H1 (cell line): ENCODE results near the gene PPIH. TPM values are rescaled to one million over a fixed set of nuclear protein-coding genes. Genes with fewer than 3 reads are reported as not detected.

Source experiments
- CTCF ChIA-PET: fragments of 300-600 bp; sonication (Branson Sonifier 250); formaldehyde crosslinking; loops from one replicate; lab custom pipeline; 2021; ENCODE audit not compliant: partially characterized antibody; lab: Charles Lee
- POLR2A ChIA-PET: fragments of 300-600 bp; sonication (Branson Sonifier 250); formaldehyde crosslinking; loops from one replicate; lab custom pipeline; 2021; ENCODE audit warnings: inconsistent platforms; ENCODE audit not compliant: partially characterized antibody; lab: Charles Lee
- DNase-seq, 2 experiments: peaks; one replicate each; pipeline versions ENCODE4 v3.0.0 to v3.0.0-alpha.2; 2010 to 2022; ENCODE audit warnings: low spot score in 2 of 2, low read depth in 1 of 2, mixed read lengths in 1 of 2
- FAIRE-seq: peaks from 2 replicates; lab custom pipeline; 2011; peaks lifted over from hg19 to GRCh38; lab: Jason Lieb, UNC
- H2AFZ ChIP-seq: 2 replicates; pipeline ENCODE4 v1.8.1; 2012; ENCODE audit warnings: low read length, inconsistent platforms
- H2AK5ac ChIP-seq: 2 replicates; pipeline ENCODE4 v1.6.1; 2013; ENCODE audit warnings: low read depth, low read length
- H2BK120ac ChIP-seq: replicated peaks from 2 replicates; pipeline ENCODE3; 2013; ENCODE audit warnings: low read depth, low read length, inconsistent platforms
- H2BK12ac ChIP-seq: 2 replicates; pipeline ENCODE4 v1.6.1; 2013; ENCODE audit warnings: low read depth, low read length
- H2BK15ac ChIP-seq: 2 replicates; pipeline ENCODE4 v1.6.1; 2013; ENCODE audit warnings: low read length
- H2BK20ac ChIP-seq: 2 replicates; pipeline ENCODE4 v1.6.1; 2013; ENCODE audit warnings: low read length
- H2BK5ac ChIP-seq: 2 replicates; pipeline ENCODE4 v1.6.1; 2013; ENCODE audit warnings: low read depth, low read length
- H3K14ac ChIP-seq: 2 replicates; pipeline ENCODE4 v1.6.1; 2013; ENCODE audit warnings: inconsistent platforms; ENCODE audit not compliant: insufficient read length
- H3K18ac ChIP-seq: 2 replicates; pipeline ENCODE4 v1.6.1; 2013; ENCODE audit warnings: low read length; ENCODE audit errors: extremely low read depth
- H3K23ac ChIP-seq: 2 replicates; pipeline ENCODE4 v1.6.1; 2013; ENCODE audit warnings: inconsistent platforms; ENCODE audit not compliant: insufficient read length
- H3K23me2 ChIP-seq: 2 replicates; pipeline ENCODE4 v1.6.1; 2013; ENCODE audit warnings: low read depth, low read length
- H3K27ac ChIP-seq: 2 replicates; pipeline ENCODE4 v1.6.1; 2011; ENCODE audit warnings: low read depth, low read length, inconsistent platforms
- H3K27me3 ChIP-seq, 4 experiments: replicated peaks in 1 of 4; 1 replicate in 1 of 4; 2 replicates in 3 of 4; pipeline versions ENCODE4 v1.6.1 to v1.8.1; 2011 to 2013; ENCODE audit warnings: low read length in 3 of 4, mild to moderate bottlenecking in 3 of 4, inconsistent platforms in 2 of 4, mixed read lengths in 2 of 4, moderate library complexity in 1 of 4; ENCODE audit not compliant: control insufficient read depth in 3 of 4, insufficient read depth in 3 of 4; ENCODE audit errors: extremely low read depth in 1 of 4
- H3K36me3 ChIP-seq, 4 experiments: 2 replicates each; pipeline versions ENCODE4 v1.6.1 to v1.8.1; 2011 to 2013; ENCODE audit warnings: mild to moderate bottlenecking in 4 of 4, low read length in 3 of 4, moderate library complexity in 2 of 4, control low read depth in 1 of 4, inconsistent platforms in 1 of 4; ENCODE audit not compliant: insufficient read depth in 4 of 4, control insufficient read depth in 2 of 4
- H3K4ac ChIP-seq: replicated peaks from 2 replicates; pipeline ENCODE3; 2013; ENCODE audit warnings: low read length, low read depth, mixed read lengths, inconsistent platforms; ENCODE audit not compliant: insufficient read length
- H3K4me1 ChIP-seq, 4 experiments: replicated peaks in 1 of 4; 1 replicate in 1 of 4; 2 replicates in 3 of 4; pipeline versions ENCODE4 v1.6.1 to v1.8.1; 2011 to 2013; ENCODE audit warnings: low read length in 3 of 4, inconsistent platforms in 2 of 4, mixed read lengths in 1 of 4; ENCODE audit not compliant: insufficient read depth in 4 of 4, control insufficient read depth in 3 of 4
- H3K4me2 ChIP-seq, 2 experiments: 2 replicates each; pipeline versions ENCODE4 v1.6.1 to v1.8.1; 2011 to 2013; ENCODE audit warnings: low read depth in 2 of 2, low read length in 2 of 2, control low read depth in 1 of 2, inconsistent platforms in 1 of 2, mild to moderate bottlenecking in 1 of 2; ENCODE audit not compliant: insufficient read depth in 1 of 2
- H3K4me3 ChIP-seq, 4 experiments: fragments of 200-600, 300-600 bp in 1 of 4; sonication (generic), shearing (Covaris generic), sonication (Bioruptor Twin) in 1 of 4; 2 replicates each; pipeline versions ENCODE4 v1.5.1 to v1.8.1; 2011 to 2016; ENCODE audit warnings: low read length in 4 of 4, low read depth in 3 of 4, control low read depth in 2 of 4, inconsistent platforms in 2 of 4, mild to moderate bottlenecking in 2 of 4, mixed read lengths in 1 of 4, moderate library complexity in 1 of 4; ENCODE audit not compliant: insufficient read depth in 2 of 4; ENCODE audit errors: extremely low read depth in 1 of 4
- H3K56ac ChIP-seq: replicated peaks from 2 replicates; pipeline ENCODE3; 2013; ENCODE audit warnings: low read depth, mild to moderate bottlenecking, mixed read lengths, low read length, inconsistent platforms; ENCODE audit not compliant: insufficient read length
- H3K79me1 ChIP-seq: 2 replicates; pipeline ENCODE4 v1.6.1; 2013; ENCODE audit warnings: low read depth, low read length, control low read depth
- H3K79me2 ChIP-seq, 2 experiments: 2 replicates each; pipeline versions ENCODE4 v1.6.1 to v1.8.1; 2012 to 2013; ENCODE audit warnings: low read length in 2 of 2, mild to moderate bottlenecking in 2 of 2, inconsistent platforms in 1 of 2; ENCODE audit not compliant: insufficient read depth in 2 of 2, control insufficient read depth in 1 of 2
- H3K9ac ChIP-seq, 4 experiments: replicated peaks in 1 of 4; 1 replicate in 1 of 4; 2 replicates in 3 of 4; pipeline versions ENCODE4 v1.6.1 to v1.8.1; 2011 to 2013; ENCODE audit warnings: low read depth in 3 of 4, low read length in 3 of 4, control low read depth in 2 of 4, mild to moderate bottlenecking in 2 of 4, moderate library complexity in 2 of 4, inconsistent platforms in 1 of 4; ENCODE audit errors: extremely low read depth in 1 of 4
- H3K9me3 ChIP-seq, 2 experiments: 2 replicates each; pipeline versions ENCODE4 v1.6.1 to v1.8.1; 2012 to 2013; ENCODE audit warnings: mild to moderate bottlenecking in 2 of 2, moderate library complexity in 2 of 2, control low read depth in 1 of 2, inconsistent platforms in 1 of 2, low read depth in 1 of 2, low read length in 1 of 2, mixed read lengths in 1 of 2; ENCODE audit not compliant: insufficient read depth in 2 of 2
- H4K20me1 ChIP-seq, 2 experiments: replicated peaks in 1 of 2; 2 replicates each; pipeline versions ENCODE3 to v1.8.1; 2011 to 2013; ENCODE audit warnings: inconsistent platforms in 2 of 2, low read length in 2 of 2, mild to moderate bottlenecking in 1 of 2; ENCODE audit not compliant: insufficient read depth in 2 of 2, control insufficient read depth in 1 of 2
- H4K5ac ChIP-seq: 2 replicates; pipeline ENCODE4 v1.6.1; 2013; ENCODE audit warnings: low read length, low read depth, mixed read lengths, inconsistent platforms; ENCODE audit not compliant: insufficient read length
- H4K8ac ChIP-seq: 2 replicates; pipeline ENCODE4 v1.8.0; 2013; ENCODE audit warnings: mild to moderate bottlenecking, moderate library complexity, low read length, inconsistent platforms; ENCODE audit not compliant: insufficient read depth; ENCODE audit errors: extremely low read depth
- H4K91ac ChIP-seq: replicated peaks from 2 replicates; pipeline ENCODE3; 2013; ENCODE audit warnings: low read length, mixed read lengths, inconsistent platforms; ENCODE audit not compliant: insufficient read length
- EGR1 ChIP-seq: IDR thresholded peaks from 2 replicates; pipeline ENCODE4 v1.6.1; 2011; ENCODE audit warnings: low read depth, low read length, borderline replicate concordance
- EP300 ChIP-seq, 2 experiments: IDR thresholded peaks; 1 replicate in 1 of 2; 2 replicates in 1 of 2; pipeline ENCODE4 v1.6.1; 2011 to 2012; ENCODE audit warnings: low read depth in 2 of 2, low read length in 2 of 2, mild to moderate bottlenecking in 2 of 2, borderline replicate concordance in 1 of 2, inconsistent platforms in 1 of 2, moderate library complexity in 1 of 2
- FOSL1 ChIP-seq: IDR thresholded peaks from 2 replicates; pipeline ENCODE4 v1.6.1; 2011; ENCODE audit warnings: mild to moderate bottlenecking, low read depth, low read length, moderate library complexity; ENCODE audit not compliant: insufficient read depth
- MAFK ChIP-seq: IDR thresholded peaks from 2 replicates; pipeline ENCODE4 v1.6.1; 2012; ENCODE audit warnings: low read depth, mild to moderate bottlenecking, improper control_type of control experiment, low read length
- NRF1 ChIP-seq: IDR thresholded peaks from 2 replicates; pipeline ENCODE4 v1.6.1; 2011; ENCODE audit warnings: mild to moderate bottlenecking, low read depth, low read length, improper control_type of control experiment
- RNF2 ChIP-seq: fragments of 200-900, 300-1000 bp; sonication (generic); IDR thresholded peaks from 2 replicates; pipeline ENCODE4 v1.7.1; 2016; ENCODE audit warnings: borderline replicate concordance, low read depth, mild to moderate bottlenecking, antibody characterized with exemption, low read length; ENCODE audit not compliant: poor library complexity, severe bottlenecking; ENCODE audit errors: missing control alignments
- SIRT6 ChIP-seq: IDR thresholded peaks from one replicate; pipeline ENCODE4 v1.7.1; 2012; ENCODE audit warnings: low read length, inconsistent platforms
- SP4 ChIP-seq: IDR thresholded peaks from 2 replicates; pipeline ENCODE4 v1.6.1; 2012; ENCODE audit warnings: low read length, inconsistent platforms
- TBP ChIP-seq: IDR thresholded peaks from 2 replicates; pipeline ENCODE4 v1.6.1; 2011; ENCODE audit warnings: low read depth, low read length, improper control_type of control experiment
- WGBS, 2 experiments: shearing (Covaris generic) in 1 of 2; methylation state at CpG; one replicate each; pipeline versions ENCODE4 v1.1.6 to v1.1.7; 2013 to 2015; ENCODE audit warnings: low lambda C conversion rate in 2 of 2, mixed read lengths in 2 of 2, inconsistent platforms in 1 of 2, low coverage in 1 of 2, missing lambda C conversion rate in 1 of 2; ENCODE audit not compliant: insufficient replicate concordance in 2 of 2, insufficient coverage in 1 of 2, insufficient read length in 1 of 2; ENCODE audit errors: extremely low coverage in 1 of 2, missing lambda C conversion rate in 1 of 2; 5-methylcytosine and 5-hydroxymethylcytosine counted together
- polyA plus RNA-seq, 7 experiments: library from polyadenylated mRNA; depleted of rRNA in 3 of 7; stranded (reverse) in 5 of 7; unstranded in 2 of 7; fragments of >200 nt in 5 of 7; fragments of 200-250 nt in 2 of 7; gene quantifications; 1 replicate in 5 of 7; 2 replicates in 1 of 7; 4 replicates in 1 of 7; pipeline versions ENCODE4 v1.2.1 to v1.2.3, GENCODE V29; 2011 to 2013; ENCODE audit warnings: missing spikeins in 2 of 7, mixed read lengths in 2 of 7
- total RNA-seq: library from RNA; stranded (reverse); fragmentation: NEBNext Ultra II Directional; extraction: Animal tissue kit (Norgen Biotek cat#: 25700); gene quantifications from 2 replicates; pipeline ENCODE4 v1.2.1, GENCODE V29; 2021
- TF ChIP-seq, protein P1 (sequence below), 3 experiments: IDR thresholded peaks; 1 replicate in 2 of 3; 2 replicates in 1 of 3; pipeline versions ENCODE4 v1.5.1 to v1.6.1; 2011; ENCODE audit warnings: low read length in 3 of 3, mild to moderate bottlenecking in 3 of 3, inconsistent platforms in 2 of 3, low read depth in 1 of 3, moderate library complexity in 1 of 3; ENCODE audit not compliant: insufficient read depth in 1 of 3; ENCODE audit errors: control extremely low read depth in 1 of 3

The PPIH gene
- total and polyA plus RNA-seq, 2 of the 8 experiments (the other 6 are each of a cell fraction or from before 2014, with no cell fraction given): 78.1 to 91.5 TPM

DNA sequence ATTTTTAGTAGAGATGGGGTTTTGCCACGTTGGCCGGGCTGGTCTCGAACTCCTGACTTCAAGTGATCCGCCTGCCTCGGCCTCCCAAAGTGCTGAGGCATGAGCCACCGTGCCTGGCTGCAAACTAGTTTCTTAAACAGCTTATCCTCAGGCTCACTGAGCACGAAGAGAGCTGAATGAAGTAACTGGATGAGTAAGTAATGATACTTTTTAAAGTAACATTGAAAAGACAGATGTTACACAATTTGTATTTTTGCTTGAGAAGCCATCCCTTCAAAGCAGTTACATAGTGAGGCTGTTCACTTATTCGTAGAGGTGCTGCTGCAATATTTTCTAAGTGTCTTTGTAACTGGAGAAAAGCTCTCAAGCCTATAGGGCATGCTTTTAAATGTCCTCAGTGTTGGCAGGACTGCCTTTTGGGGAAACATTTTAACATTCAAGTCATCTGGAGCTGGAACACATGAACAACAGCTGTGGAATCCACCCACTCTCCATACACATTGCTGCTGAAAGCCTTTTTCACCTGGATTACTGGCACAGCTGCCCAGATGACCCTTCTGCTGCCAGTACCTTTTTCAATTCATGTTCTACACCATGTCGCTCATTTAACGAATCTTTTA lies 21.3 kb downstream of the PPIH start:
- Histone ChIP-seq H3K4me3 (no peak overlapping the region), H3K27ac (no peak overlapping the region), H3K79me2 (peaks cover 17 to 37% of the 10 kb centered on the region in 2 experiments), H3K4me2 (no peak overlapping the region; a peak in 1 of 4 replicates), H2AK5ac (no peak overlapping the region), H4K20me1 (peaks cover 6 to 10% of the 10 kb centered on the region in 2 experiments), H3K56ac (no peak overlapping the region), H3K23ac (no peak overlapping the region), H2AFZ (no peak overlapping the region), H3K36me3 (peaks cover 0 to 26% (median 10%) of the 10 kb centered on the region in 4 experiments; a peak in 6 of 8 replicates), H3K14ac (no peak overlapping the region), H2BK5ac (no peak overlapping the region), H2BK15ac (no peak overlapping the region), H2BK120ac (no peak overlapping the region), H3K9ac (no peak overlapping the region), H2BK20ac (no peak overlapping the region), H3K9me3 (no peaks in the 10 kb centered on the region), H3K79me1 (no peaks in the 10 kb centered on the region; the same call in 1 of the 2 replicates), H3K4me1 (peaks cover 2 to 5% (median 3%) of the 10 kb centered on the region in 4 experiments; a peak in 5 of 7 replicates), H4K5ac (no peak overlapping the region), H2BK12ac (no peak overlapping the region), H3K18ac (no peak overlapping the region), H4K8ac (no peak overlapping the region), H3K23me2 (peaks cover 16% of the 10 kb centered on the region), H3K27me3 (no peaks in the 10 kb centered on the region), H4K91ac (no peak overlapping the region), H3K4ac (no peak overlapping the region)
- 95% methylated on average over 10 of the region's 10 CpGs; no CpG with 5 or more reads in 1 of the 2 experiments for WGBS, 2 experiments
- POLR2A ChIA-PET: interaction anchor here (1.0 to 7.3 kb wide), 7 partner anchors 9 to 59 kb away, joined by 3 to 94 read pairs (median 5); no protein-coding TSS in a partner anchor
- FAIRE-seq (no peak), DNase-seq (no peak)
- CTCF ChIA-PET: interaction anchor here (1.6 to 2.3 kb wide), 2 partner anchors 67 to 85 kb away, joined by 3 to 11 read pairs; no protein-coding TSS in a partner anchor
- TF ChIP-seq NRF1: no peak
- TF ChIP-seq RNF2: no peak
- no peak for TF ChIP-seq EGR1
- TF ChIP-seq, protein P1, sequence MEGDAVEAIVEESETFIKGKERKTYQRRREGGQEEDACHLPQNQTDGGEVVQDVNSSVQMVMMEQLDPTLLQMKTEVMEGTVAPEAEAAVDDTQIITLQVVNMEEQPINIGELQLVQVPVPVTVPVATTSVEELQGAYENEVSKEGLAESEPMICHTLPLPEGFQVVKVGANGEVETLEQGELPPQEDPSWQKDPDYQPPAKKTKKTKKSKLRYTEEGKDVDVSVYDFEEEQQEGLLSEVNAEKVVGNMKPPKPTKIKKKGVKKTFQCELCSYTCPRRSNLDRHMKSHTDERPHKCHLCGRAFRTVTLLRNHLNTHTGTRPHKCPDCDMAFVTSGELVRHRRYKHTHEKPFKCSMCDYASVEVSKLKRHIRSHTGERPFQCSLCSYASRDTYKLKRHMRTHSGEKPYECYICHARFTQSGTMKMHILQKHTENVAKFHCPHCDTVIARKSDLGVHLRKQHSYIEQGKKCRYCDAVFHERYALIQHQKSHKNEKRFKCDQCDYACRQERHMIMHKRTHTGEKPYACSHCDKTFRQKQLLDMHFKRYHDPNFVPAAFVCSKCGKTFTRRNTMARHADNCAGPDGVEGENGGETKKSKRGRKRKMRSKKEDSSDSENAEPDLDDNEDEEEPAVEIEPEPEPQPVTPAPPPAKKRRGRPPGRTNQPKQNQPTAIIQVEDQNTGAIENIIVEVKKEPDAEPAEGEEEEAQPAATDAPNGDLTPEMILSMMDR (IDR thresholded peaks at IDR 0.05; ENCODE audit: control extremely low read depth in 1 of 3, insufficient read depth in 1 of 3, low read depth in 1 of 3, low read length in 3 of 3): no peak
- no peak for TF ChIP-seq TBP
- TF ChIP-seq SP4: no peak
- TF ChIP-seq FOSL1: no peak
- no peak for TF ChIP-seq EP300 (IDR thresholded peaks at IDR 0.05; ENCODE audit: borderline replicate concordance in 1 of 2, low read depth in 2 of 2, low read length in 2 of 2)
- no peak for TF ChIP-seq SIRT6
- no peak for TF ChIP-seq MAFK
